Mucosa of descending colon (tissue), 3 donors: ENCODE measurements around the gene PKP3. TPM values are rescaled to one million over a fixed set of nuclear protein-coding genes. Genes with fewer than 3 reads are reported as not detected.

Experiments
- ATAC-seq: fragments of 200-7000 bp; cut with Tn5 transposase; one replicate; pipeline ENCODE4 v1.9.1; 2020; ENCODE audit warnings: mild to moderate bottlenecking, moderate library complexity
- DNase-seq, 3 donors: peaks; one replicate each; pipeline ENCODE4 v3.0.0-alpha.2; 2020
- H3K36me3 ChIP-seq: fragments of 200-600 bp; one replicate; pipeline ENCODE4 v1.8.0; 2021; ENCODE audit warnings: low read depth, mild to moderate bottlenecking
- H3K4me1 ChIP-seq: fragments of 200-600 bp; one replicate; pipeline ENCODE4 v1.8.0; 2021; ENCODE audit warnings: low read depth, mild to moderate bottlenecking
- H3K4me3 ChIP-seq: fragments of 200-600 bp; one replicate; pipeline ENCODE4 v1.8.0; 2021; ENCODE audit warnings: mild to moderate bottlenecking
- H3K9me3 ChIP-seq: fragments of 200-600 bp; one replicate; pipeline ENCODE4 v1.8.0; 2021; ENCODE audit warnings: mild to moderate bottlenecking
- intact Hi-C, 2 donors: fragments of 100-400 bp; cut with DNase I in 1 of 2; cut with micrococcal nuclease in 1 of 2; formaldehyde crosslinking; loops; one replicate each; pipeline versions ENCODE4 v1.11.0 to v1.11.1; 2022; cut with DNase I, micrococcal nuclease
- total RNA-seq, 3 donors: library from RNA; stranded (reverse); fragmentation: NEBNext Ultra II Directional in 2 of 3; extraction: Animal tissue kit (Norgen Biotek cat#: 25700) in 2 of 3; gene quantifications; one replicate each; pipeline versions ENCODE4 v1.2.1 to v1.2.4, GENCODE V29; 2021 to 2023
- TF ChIP-seq, protein P1 (sequence below): fragments of 200-600 bp; IDR thresholded peaks from one replicate; pipeline ENCODE4 v1.8.0; 2022; ENCODE audit warnings: antibody characterized with exemption, mild to moderate bottlenecking
- donor health status: DM: no; HTN: no; CAD: no; lungs with moderate emphysema.
- donor health status: DM: no; HTN: no; CAD: no.
- donor health status: DM: no; HTN: yes; CAD: no.

The PKP3 gene
- total RNA-seq, 3 donors from 2014 or later = 73.3 to 174 (median 143) TPM

DNA sequence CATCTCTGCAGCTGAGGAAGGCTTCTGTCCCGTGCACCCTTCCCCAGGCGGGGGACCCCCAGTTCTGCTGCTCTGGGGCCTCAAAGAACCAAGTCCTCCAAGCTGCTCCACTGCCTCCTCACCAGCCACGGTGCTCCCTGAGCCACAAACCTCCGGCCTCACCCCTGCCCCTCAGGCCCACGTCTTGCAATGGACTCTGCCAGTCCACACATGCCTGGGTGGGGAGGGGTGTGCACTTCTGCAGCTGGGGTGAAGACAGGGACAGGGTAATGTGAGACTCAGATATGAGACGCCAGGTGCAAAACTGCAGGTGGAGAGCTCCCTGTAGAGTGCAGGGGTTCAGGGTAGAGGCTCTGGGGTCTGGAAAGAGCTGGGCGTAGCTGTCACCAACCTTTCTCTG lies 52.9 kb downstream of the PKP3 start:
- Histone ChIP-seq H3K9me3 (no peaks in the 10 kb centered on the region), H3K36me3 (no peaks in the 10 kb centered on the region), H3K4me1 (peaks cover 48% of the 10 kb centered on the region), H3K4me3 (no peak overlapping the region)
- ATAC-seq (no peak), DNase-seq (peak; percentile 47 to 74 (median 64))
- TF ChIP-seq, protein P1, sequence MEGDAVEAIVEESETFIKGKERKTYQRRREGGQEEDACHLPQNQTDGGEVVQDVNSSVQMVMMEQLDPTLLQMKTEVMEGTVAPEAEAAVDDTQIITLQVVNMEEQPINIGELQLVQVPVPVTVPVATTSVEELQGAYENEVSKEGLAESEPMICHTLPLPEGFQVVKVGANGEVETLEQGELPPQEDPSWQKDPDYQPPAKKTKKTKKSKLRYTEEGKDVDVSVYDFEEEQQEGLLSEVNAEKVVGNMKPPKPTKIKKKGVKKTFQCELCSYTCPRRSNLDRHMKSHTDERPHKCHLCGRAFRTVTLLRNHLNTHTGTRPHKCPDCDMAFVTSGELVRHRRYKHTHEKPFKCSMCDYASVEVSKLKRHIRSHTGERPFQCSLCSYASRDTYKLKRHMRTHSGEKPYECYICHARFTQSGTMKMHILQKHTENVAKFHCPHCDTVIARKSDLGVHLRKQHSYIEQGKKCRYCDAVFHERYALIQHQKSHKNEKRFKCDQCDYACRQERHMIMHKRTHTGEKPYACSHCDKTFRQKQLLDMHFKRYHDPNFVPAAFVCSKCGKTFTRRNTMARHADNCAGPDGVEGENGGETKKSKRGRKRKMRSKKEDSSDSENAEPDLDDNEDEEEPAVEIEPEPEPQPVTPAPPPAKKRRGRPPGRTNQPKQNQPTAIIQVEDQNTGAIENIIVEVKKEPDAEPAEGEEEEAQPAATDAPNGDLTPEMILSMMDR = no peak
- intact Hi-C loops = no loop called here

DNA sequence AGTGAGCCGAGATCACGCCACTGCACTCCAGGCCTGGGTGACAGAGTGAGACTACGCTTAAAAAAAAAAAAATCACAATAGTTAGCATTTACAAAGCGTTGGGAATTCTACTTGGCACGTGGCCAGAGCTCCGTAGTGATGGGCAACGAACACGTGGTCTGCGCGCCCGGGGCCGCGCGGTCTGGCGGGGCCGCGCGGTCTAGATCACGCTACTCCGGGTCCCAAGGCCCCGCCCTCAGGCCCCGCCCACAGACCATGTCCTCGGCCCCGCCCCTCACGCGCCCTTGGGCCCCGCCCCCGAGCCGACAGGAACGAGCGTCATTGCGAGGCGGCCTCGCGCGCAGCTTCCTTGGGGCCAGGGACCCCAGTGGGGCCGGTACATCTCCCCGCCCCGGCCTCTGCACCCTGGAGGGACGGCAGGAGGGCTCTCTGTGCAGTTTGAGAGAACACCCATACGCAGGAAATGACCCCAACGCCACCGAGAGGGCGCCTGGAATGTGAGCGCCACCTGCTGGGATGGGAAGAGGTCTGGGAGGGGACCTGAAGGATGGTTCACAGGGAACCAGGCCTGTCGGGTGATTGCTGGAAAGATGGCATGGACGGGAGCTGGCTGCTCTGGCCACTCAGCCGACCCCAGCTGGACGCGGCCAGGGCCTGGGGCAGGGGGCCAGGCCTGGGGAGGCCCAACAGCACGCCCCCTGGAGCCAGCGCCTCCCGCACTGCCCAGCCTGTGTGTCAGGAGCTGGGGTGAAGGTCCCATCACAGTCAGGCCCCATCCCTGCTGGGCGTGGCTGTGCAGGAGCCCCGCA lies 54.1 kb downstream of the PKP3 start:
- DNase-seq (peak; percentile 97 to 99 (median 98)), ATAC-seq (peak; percentile 76)
- intact Hi-C loops = no loop called here
- Histone ChIP-seq H3K9me3 (no peaks in the 10 kb centered on the region), H3K4me3 (peak overlapping the region; percentile 26), H3K4me1 (peaks cover 47% of the 10 kb centered on the region), H3K36me3 (no peaks in the 10 kb centered on the region)
- TF ChIP-seq, protein P1 = peak; percentile 43

DNA sequence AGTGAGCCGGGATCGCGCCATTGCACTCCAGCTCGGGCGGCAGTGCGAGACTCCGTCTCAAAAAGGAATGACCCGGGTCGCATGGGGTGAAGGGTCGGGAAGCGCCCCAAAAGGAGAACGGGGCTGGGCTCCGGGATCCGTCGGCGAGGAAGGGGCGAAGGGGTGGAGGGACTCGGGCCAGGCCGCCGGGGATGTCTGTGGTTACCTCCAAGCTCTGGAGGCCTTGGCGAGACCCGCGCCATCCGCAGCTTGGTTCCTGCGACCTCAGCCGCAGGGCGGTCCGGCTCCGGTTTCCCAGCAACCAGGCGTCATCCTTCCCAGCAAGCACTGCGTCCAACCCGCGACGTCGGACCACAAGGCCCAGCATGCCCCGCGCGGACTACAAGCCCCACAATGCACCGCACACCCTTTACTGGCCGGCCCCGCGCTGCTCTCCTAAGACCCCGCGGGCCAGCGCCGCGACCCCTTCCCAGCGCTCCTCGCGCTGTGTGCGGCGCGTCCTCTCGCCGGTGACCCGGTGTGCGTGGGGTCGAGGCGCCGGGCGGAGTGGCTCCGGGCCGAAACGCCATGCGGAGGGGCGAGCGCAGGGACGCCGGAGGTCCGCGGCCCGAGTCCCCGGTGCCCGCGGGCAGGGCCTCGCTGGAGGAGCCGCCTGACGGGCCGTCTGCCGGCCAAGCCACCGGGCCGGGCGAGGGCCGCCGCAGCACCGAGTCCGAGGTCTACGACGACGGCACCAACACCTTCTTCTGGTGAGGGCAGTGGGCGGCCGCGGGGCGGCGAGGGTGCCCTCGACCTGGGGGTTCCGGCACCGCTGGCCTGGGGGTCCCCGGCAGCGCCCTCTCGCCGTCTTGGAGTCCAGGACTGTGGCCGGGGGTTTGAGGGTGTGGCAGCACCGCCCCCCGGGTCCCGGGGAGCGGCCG lies 56.1 kb downstream of the PKP3 start, which contains the start of gene PTDSS2:
Gene PTDSS2, plus strand, starts transcription at position 391 of the 920 bp plus-strand sequence. Its CDS starts 177 bp downstream, at position 568.
- intact Hi-C loops = no loop called here
- Histone ChIP-seq H3K36me3 (no peaks in the 10 kb centered on the region), H3K4me1 (peaks cover 28% of the 10 kb centered on the region), H3K9me3 (no peaks in the 10 kb centered on the region), H3K4me3 (peak within 1 kb of the TSS; percentile 93)
- ATAC-seq (peak; percentile 82), DNase-seq (peak; percentile 96 to 98 (median 97))
- TF ChIP-seq, protein P1 = no peak

DNA sequence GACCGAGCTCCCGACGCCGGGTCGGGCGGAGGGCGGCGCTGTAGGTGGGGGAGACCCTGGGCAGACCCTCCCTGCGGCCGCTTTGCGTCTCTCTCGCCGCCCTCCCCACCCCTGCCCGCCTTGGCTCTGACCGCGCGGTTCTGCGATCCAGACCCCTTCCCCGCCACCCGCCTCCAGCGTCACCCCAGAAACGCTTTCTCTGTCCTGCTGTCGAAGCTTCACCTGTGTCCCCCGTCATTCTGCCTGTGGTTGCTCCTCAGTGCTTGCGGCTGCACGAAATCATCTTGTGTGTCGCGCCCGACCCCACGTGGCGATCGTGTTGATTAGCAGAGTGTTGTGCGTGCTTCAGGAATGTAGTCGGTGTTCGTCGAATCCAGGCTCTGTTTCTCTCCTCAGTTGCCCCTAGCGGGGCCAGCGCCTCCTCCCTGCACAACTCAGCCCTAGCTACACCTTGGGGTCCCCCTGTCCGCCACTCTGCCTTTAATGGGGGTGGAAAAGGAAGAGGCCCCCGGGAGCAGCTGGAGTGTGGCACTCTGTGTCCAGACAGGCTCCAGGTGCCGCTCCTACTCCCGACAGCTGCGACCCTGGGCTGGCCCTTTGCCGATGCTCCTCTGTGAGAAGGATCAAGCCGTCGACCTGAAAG lies 56.9 kb downstream of the PKP3 start:
- peak; percentile 53 for ATAC-seq

More for the DNA sequence above, 56.9 kb downstream of the PKP3 start:
- Histone ChIP-seq H3K9me3 (no peaks in the 10 kb centered on the region), H3K4me1 (peaks cover 25% of the 10 kb centered on the region), H3K36me3 (no peaks in the 10 kb centered on the region), H3K4me3 (peak overlapping the region; percentile 93)
- intact Hi-C loops = no loop called here
- DNase-seq = peak; percentile 82 to 86 (median 83)
- TF ChIP-seq, protein P1 = no peak
